ENCODE results near the gene KMT5C.

- TF ChIP-seq, protein P1, sequence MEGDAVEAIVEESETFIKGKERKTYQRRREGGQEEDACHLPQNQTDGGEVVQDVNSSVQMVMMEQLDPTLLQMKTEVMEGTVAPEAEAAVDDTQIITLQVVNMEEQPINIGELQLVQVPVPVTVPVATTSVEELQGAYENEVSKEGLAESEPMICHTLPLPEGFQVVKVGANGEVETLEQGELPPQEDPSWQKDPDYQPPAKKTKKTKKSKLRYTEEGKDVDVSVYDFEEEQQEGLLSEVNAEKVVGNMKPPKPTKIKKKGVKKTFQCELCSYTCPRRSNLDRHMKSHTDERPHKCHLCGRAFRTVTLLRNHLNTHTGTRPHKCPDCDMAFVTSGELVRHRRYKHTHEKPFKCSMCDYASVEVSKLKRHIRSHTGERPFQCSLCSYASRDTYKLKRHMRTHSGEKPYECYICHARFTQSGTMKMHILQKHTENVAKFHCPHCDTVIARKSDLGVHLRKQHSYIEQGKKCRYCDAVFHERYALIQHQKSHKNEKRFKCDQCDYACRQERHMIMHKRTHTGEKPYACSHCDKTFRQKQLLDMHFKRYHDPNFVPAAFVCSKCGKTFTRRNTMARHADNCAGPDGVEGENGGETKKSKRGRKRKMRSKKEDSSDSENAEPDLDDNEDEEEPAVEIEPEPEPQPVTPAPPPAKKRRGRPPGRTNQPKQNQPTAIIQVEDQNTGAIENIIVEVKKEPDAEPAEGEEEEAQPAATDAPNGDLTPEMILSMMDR (conservative IDR thresholded peaks at IDR 0.05; ENCODE audit: low read length): no peak
- no peak for TF ChIP-seq EZH2phosphoT487 (IDR thresholded peaks at IDR 0.05; ENCODE audit: borderline replicate concordance)
These were observed 18.7 kb upstream of the KMT5C start for GRCh38 chr19:55320844-55321419.
